ENCODE data around the gene CAMTA1. TPM values are rescaled to one million over a fixed set of nuclear protein-coding genes. Genes with fewer than 3 reads are reported as not detected.

CAMTA1 gene
- total and polyA plus RNA-seq, 9 of the 15 experiments (the other 6 are each of a cell fraction or from before 2014, with no cell fraction given): 43.9 to 161 (median 65.9) TPM

GRCh38 chr1:7531562-7532340 lies 746.5 kb downstream of the CAMTA1 start (continued):
- TF ChIP-seq ZHX1 (conservative IDR thresholded peaks at IDR 0.05; ENCODE audit: low read length): no peak
- TF ChIP-seq DPF2 (IDR thresholded peaks at IDR 0.05): no peak
- TF ChIP-seq E2F3 (CRISPR knock-in tag; IDR thresholded peaks at IDR 0.05): no peak
- no peak for TF ChIP-seq NBN (IDR thresholded peaks at IDR 0.05; ENCODE audit: low read depth)
- TF ChIP-seq CREB1 (IDR thresholded peaks at IDR 0.05): no peak
- TF ChIP-seq CREB1 (CRISPR knock-in tag; IDR thresholded peaks at IDR 0.05): no peak

GRCh38 chr1:7533006-7533405 lies 747.8 kb downstream of the CAMTA1 start:
- Histone ChIP-seq H3K27me3 (ENCODE audit: control insufficient read depth in 2 of 2, insufficient read depth in 2 of 2, low read length in 2 of 2) (peaks cover 41 to 71% of the 10 kb centered on the region in 2 experiments), H3K27ac (ENCODE audit: extremely low read depth, low read depth, low read length) (no peak overlapping the region), H3K4me2 (ENCODE audit: insufficient read depth, low read length) (no peak overlapping the region), H3K9me3 (replicated peaks; ENCODE audit: control insufficient read depth, insufficient read depth, low read depth, low read length) (no peaks in the 10 kb centered on the region), H3K9me1 (ENCODE audit: control insufficient read depth, insufficient read depth, low read length) (peaks cover 3% of the 10 kb centered on the region), H3K36me3 (ENCODE audit: control insufficient read depth, insufficient read depth, low read length) (no peaks in the 10 kb centered on the region), H3K9ac (ENCODE audit: insufficient read depth in 1 of 2, low read depth in 2 of 2, low read length in 2 of 2) (no peak overlapping the region), H2AFZ (ENCODE audit: low read depth, low read length) (no peak overlapping the region), H3K4me3 (no peak overlapping the region), H3K4me1 (replicated peaks in 1 of 2; ENCODE audit: control insufficient read depth in 2 of 2, insufficient read depth in 2 of 2, low read length in 2 of 2) (peaks cover 0 to 12% of the 10 kb centered on the region in 2 experiments; a peak in 2 of 5 replicates), H3K79me2 (ENCODE audit: control insufficient read depth, insufficient read depth, low read length) (no peaks in the 10 kb centered on the region), H4K20me1 (replicated peaks; ENCODE audit: control insufficient read depth, insufficient read depth, low read length) (peaks cover 3% of the 10 kb centered on the region; the same call in 1 of the 2 replicates)
- intact Hi-C loops (cut with micrococcal nuclease): no loop called here
- ChIA-PET POLR2A (no interaction called here), CTCF (ENCODE audit: low intra/inter-chr PET ratio) (no interaction called here)
- in situ Hi-C loops (cut with MboI): no loop called here
- FAIRE-seq: no peak
- WGBS (ENCODE audit: insufficient coverage, low coverage, missing lambda C conversion rate): 0% methylated on average over 9 of the region's 10 CpGs
- ATAC-seq: no peak
- no peak for DNase-seq (ENCODE audit: extremely low read depth in 1 of 4, low spot score in 3 of 4)
- BruUV-seq (replicated peaks): no TSS peak
- no peak for TF ChIP-seq ZNF695 (CRISPR knock-in tag; IDR thresholded peaks at IDR 0.05)
- no peak for TF ChIP-seq ARHGAP35 (IDR thresholded peaks at IDR 0.05; ENCODE audit: partially characterized antibody)
- TF ChIP-seq TRIM25 (IDR thresholded peaks at IDR 0.05; ENCODE audit: borderline replicate concordance): no peak
- TF ChIP-seq FOXP1 (CRISPR knock-in tag; IDR thresholded peaks at IDR 0.05): no peak
- TF ChIP-seq MYNN (IDR thresholded peaks at IDR 0.05): no peak
- no peak for TF ChIP-seq MYNN (CRISPR knock-in tag; IDR thresholded peaks at IDR 0.05)
- no peak for TF ChIP-seq USF1 (CRISPR knock-in tag; IDR thresholded peaks at IDR 0.05)
- no peak for TF ChIP-seq ZNF668 (CRISPR knock-in tag; IDR thresholded peaks at IDR 0.05)
- no peak for TF ChIP-seq HBP1 (CRISPR knock-in tag; IDR thresholded peaks at IDR 0.05)
- TF ChIP-seq MAZ (CRISPR knock-in tag; conservative IDR thresholded peaks at IDR 0.05 in 1 of 2, IDR thresholded peaks at IDR 0.05 in 1 of 2): no peak
